HCT116 (cell line): ENCODE data around the gene HOXD3. TPM values are rescaled to one million over a fixed set of nuclear protein-coding genes. Genes with fewer than 3 reads are reported as not detected.

Experiments used
- ATAC-seq: fragments of 200-7000 bp; cut with Tn5 transposase; 2 replicates; pipeline ENCODE4 v1.9.1; 2020; ENCODE audit warnings: mild to moderate bottlenecking, moderate library complexity
- BruUV-seq: library from RNA; stranded (reverse); fragments of 400-500 nt; replicated peaks from 2 replicates; lab custom pipeline; 2021; lab: Mats Ljungman, UMichigan
- CTCF ChIA-PET: fragments of 300-600 bp; sonication (Branson Sonifier 250); formaldehyde crosslinking; loops from one replicate; lab custom pipeline; 2021; ENCODE audit warnings: antibody characterized with exemption; lab: Charles Lee
- POLR2A ChIA-PET: fragments of 300-600, 350-600 bp; sonication (Branson Sonifier 250); formaldehyde crosslinking; loops from one replicate; lab custom pipeline; 2021; ENCODE audit warnings: antibody characterized with exemption; lab: Charles Lee
- RAD21 ChIA-PET, 2 experiments: fragments of 300-600 bp; sonication (Branson Sonifier 250); formaldehyde crosslinking; loops; one replicate each; lab custom pipeline; 2023; ENCODE audit warnings: low total read pairs in 2 of 2; ENCODE audit not compliant: uncharacterized antibody in 2 of 2, unreplicated experiment in 2 of 2, low non-redundant PET in 1 of 2; lab: Charles Lee
- DNase-seq: peaks from one replicate; pipeline ENCODE4 v3.0.0-alpha.2; 2010; ENCODE audit warnings: low read depth, low spot score
- H2AFZ ChIP-seq: fragments of 200-600 bp; shearing (Covaris generic), sonication (generic); 2 replicates; pipeline ENCODE4 v1.6.1; 2017; ENCODE audit warnings: low read depth, mixed run types, mixed read lengths, antibody characterized with exemption, low read length; ENCODE audit not compliant: poor library complexity, severe bottlenecking
- H3K27ac ChIP-seq: 2 replicates; pipeline ENCODE4 v1.5.1; 2012; ENCODE audit warnings: low read depth, low read length
- H3K27me3 ChIP-seq: fragments of 200-600 bp; sonication (generic); 2 replicates; pipeline ENCODE4 v1.6.1; 2016; ENCODE audit warnings: mixed run types, low read length, mixed read lengths; ENCODE audit not compliant: insufficient read depth
- H3K36me3 ChIP-seq, 2 experiments: fragments of 200-500 bp in 1 of 2; fragments of 200-600 bp in 1 of 2; sonication (Bioruptor generic) in 1 of 2; sonication (generic) in 1 of 2; 2 replicates each; pipeline versions ENCODE4 v1.5.1 to v1.6.1; 2014 to 2016; ENCODE audit warnings: low read length in 2 of 2, inconsistent platforms in 1 of 2, mixed read lengths in 1 of 2, mixed run types in 1 of 2; ENCODE audit not compliant: insufficient read depth in 2 of 2, control insufficient read depth in 1 of 2
- H3K4me1 ChIP-seq, 2 experiments: fragments of 200-600 bp in 1 of 2; sonication (generic) in 1 of 2; 2 replicates each; pipeline versions ENCODE4 v1.5.1 to v1.6.1; 2012 to 2017; ENCODE audit warnings: low read length in 2 of 2, inconsistent platforms in 1 of 2, mild to moderate bottlenecking in 1 of 2, mixed read lengths in 1 of 2, mixed run types in 1 of 2, moderate library complexity in 1 of 2; ENCODE audit not compliant: insufficient read depth in 2 of 2, control insufficient read depth in 1 of 2
- H3K4me2 ChIP-seq: fragments of 200-600 bp; sonication (generic); 2 replicates; pipeline ENCODE4 v1.6.1; 2017; ENCODE audit warnings: mixed run types, low read length, mixed read lengths
- H3K4me3 ChIP-seq, 2 experiments: fragments of 200-600 bp in 1 of 2; sonication (generic) in 1 of 2; replicated peaks in 1 of 2; 2 replicates each; pipeline ENCODE4 v1.5.1; 2011 to 2016; ENCODE audit warnings: low read length in 2 of 2, control low read depth in 1 of 2, low read depth in 1 of 2, mild to moderate bottlenecking in 1 of 2, mixed read lengths in 1 of 2, mixed run types in 1 of 2
- H3K79me2 ChIP-seq: fragments of 200-600 bp; sonication (generic); 2 replicates; pipeline ENCODE4 v1.6.1; 2017; ENCODE audit warnings: mild to moderate bottlenecking, mixed run types, low read length, moderate library complexity, mixed read lengths; ENCODE audit not compliant: insufficient read depth
- H3K9ac ChIP-seq: fragments of 200-600 bp; sonication (generic); 2 replicates; pipeline ENCODE4 v1.6.1; 2016; ENCODE audit warnings: low read length, mixed read lengths
- H3K9me2 ChIP-seq: fragments of 200-600 bp; sonication (generic), shearing (Covaris generic); 2 replicates; pipeline ENCODE4 v1.6.1; 2017; ENCODE audit warnings: mixed run types, mild to moderate bottlenecking, moderate library complexity; ENCODE audit not compliant: insufficient read depth
- H3K9me3 ChIP-seq, 2 experiments: fragments of 200-500 bp in 1 of 2; fragments of 200-600 bp in 1 of 2; sonication (Bioruptor generic) in 1 of 2; sonication (generic) in 1 of 2; 2 replicates each; pipeline ENCODE4 v1.6.1; 2014 to 2017; ENCODE audit warnings: low read length in 2 of 2, mixed read lengths in 2 of 2, inconsistent platforms in 1 of 2, low read depth in 1 of 2, mild to moderate bottlenecking in 1 of 2, mixed run types in 1 of 2, moderate library complexity in 1 of 2; ENCODE audit not compliant: control insufficient read depth in 1 of 2, insufficient read depth in 1 of 2
- H4K20me1 ChIP-seq: fragments of 200-600 bp; sonication (generic), shearing (Covaris generic); 2 replicates; pipeline ENCODE4 v1.6.1; 2017; ENCODE audit warnings: mixed run types, mild to moderate bottlenecking, moderate library complexity; ENCODE audit not compliant: insufficient read depth
- CBX3 ChIP-seq: IDR thresholded peaks from 2 replicates; pipeline ENCODE4 v1.6.1; 2012; ENCODE audit warnings: low read depth
- CEBPB ChIP-seq: IDR thresholded peaks from 2 replicates; pipeline ENCODE4 v1.6.1; 2012; ENCODE audit warnings: low read depth
- EGR1 ChIP-seq: IDR thresholded peaks from 2 replicates; pipeline ENCODE4 v1.6.1; 2012; ENCODE audit warnings: low read depth
- ELF1 ChIP-seq: IDR thresholded peaks from 2 replicates; pipeline ENCODE4 v1.6.1; 2012; ENCODE audit warnings: low read depth, borderline replicate concordance
- EZH2 ChIP-seq: fragments of 200-600 bp; sonication (generic); IDR thresholded peaks from 2 replicates; pipeline ENCODE4 v1.6.1; 2017; ENCODE audit warnings: antibody characterized with exemption, mixed run types
- EZH2phosphoT487 ChIP-seq: fragments of 200-600 bp; IDR thresholded peaks from 2 replicates; pipeline ENCODE4 v1.6.1; 2018; ENCODE audit warnings: antibody characterized with exemption, borderline replicate concordance
- FOSL1 ChIP-seq: IDR thresholded peaks from 2 replicates; pipeline ENCODE4 v1.6.1; 2012; ENCODE audit warnings: low read depth
- POLR2A ChIP-seq: IDR thresholded peaks from 2 replicates; pipeline ENCODE4 v1.7.0; 2011; ENCODE audit warnings: borderline replicate concordance; ENCODE audit not compliant: insufficient read depth, insufficient read length; ENCODE audit errors: extremely low read depth
- POLR2AphosphoS5 ChIP-seq: IDR thresholded peaks from 2 replicates; pipeline ENCODE4 v1.6.1; 2011; ENCODE audit warnings: mild to moderate bottlenecking, low read depth, low read length, moderate library complexity
- SIN3A ChIP-seq: IDR thresholded peaks from 2 replicates; pipeline ENCODE4 v1.6.1; 2012; ENCODE audit warnings: low read depth
- SP1 ChIP-seq: IDR thresholded peaks from 2 replicates; pipeline ENCODE4 v1.6.1; 2012; ENCODE audit warnings: low read depth
- TCF7L2 ChIP-seq: IDR thresholded peaks from 2 replicates; pipeline ENCODE4 v1.7.0; 2011; ENCODE audit warnings: borderline replicate concordance, inconsistent platforms; ENCODE audit not compliant: insufficient read depth, insufficient read length; ENCODE audit errors: extremely low read depth
- YY1 ChIP-seq: IDR thresholded peaks from 2 replicates; pipeline ENCODE4 v1.6.1; 2011; ENCODE audit warnings: low read length, low read depth, moderate library complexity, mild to moderate bottlenecking; ENCODE audit not compliant: insufficient replicate concordance; ENCODE audit errors: extremely low read depth
- ZFX ChIP-seq: fragments of 450-650 bp; IDR thresholded peaks from 2 replicates; pipeline ENCODE4 v1.6.1; 2017
- ZNF274 ChIP-seq: fragments of 200-500 bp; sonication (Bioruptor generic); IDR thresholded peaks from 2 replicates; pipeline ENCODE4 v1.6.1; 2014; ENCODE audit warnings: mild to moderate bottlenecking, low read depth, low read length, inconsistent platforms
- intact Hi-C: fragments of 100-400 bp; cut with micrococcal nuclease; formaldehyde crosslinking; loops from 2 replicates; pipeline ENCODE4 v1.10.0; 2022
- total RNA-seq: library from RNA; stranded (reverse); gene quantifications from one replicate; pipeline ENCODE4 v1.2.1, GENCODE V29; 2021; ENCODE audit not compliant: unreplicated experiment
- TF ChIP-seq, protein P1 (sequence below): IDR thresholded peaks from 2 replicates; pipeline ENCODE4 v1.6.1; 2012
- TF ChIP-seq, protein P2 (sequence below): IDR thresholded peaks from 2 replicates; pipeline ENCODE4 v1.6.1; 2012; ENCODE audit warnings: low read depth
- TF ChIP-seq, protein P3 (sequence below): IDR thresholded peaks from 2 replicates; pipeline ENCODE4 v1.6.1; 2011; ENCODE audit warnings: mild to moderate bottlenecking, low read length, moderate library complexity; ENCODE audit not compliant: insufficient replicate concordance; ENCODE audit errors: extremely low read depth

HOXD3 gene
- total RNA-seq, 1 experiment from 2014 or later: 1.4 TPM

DNA sequence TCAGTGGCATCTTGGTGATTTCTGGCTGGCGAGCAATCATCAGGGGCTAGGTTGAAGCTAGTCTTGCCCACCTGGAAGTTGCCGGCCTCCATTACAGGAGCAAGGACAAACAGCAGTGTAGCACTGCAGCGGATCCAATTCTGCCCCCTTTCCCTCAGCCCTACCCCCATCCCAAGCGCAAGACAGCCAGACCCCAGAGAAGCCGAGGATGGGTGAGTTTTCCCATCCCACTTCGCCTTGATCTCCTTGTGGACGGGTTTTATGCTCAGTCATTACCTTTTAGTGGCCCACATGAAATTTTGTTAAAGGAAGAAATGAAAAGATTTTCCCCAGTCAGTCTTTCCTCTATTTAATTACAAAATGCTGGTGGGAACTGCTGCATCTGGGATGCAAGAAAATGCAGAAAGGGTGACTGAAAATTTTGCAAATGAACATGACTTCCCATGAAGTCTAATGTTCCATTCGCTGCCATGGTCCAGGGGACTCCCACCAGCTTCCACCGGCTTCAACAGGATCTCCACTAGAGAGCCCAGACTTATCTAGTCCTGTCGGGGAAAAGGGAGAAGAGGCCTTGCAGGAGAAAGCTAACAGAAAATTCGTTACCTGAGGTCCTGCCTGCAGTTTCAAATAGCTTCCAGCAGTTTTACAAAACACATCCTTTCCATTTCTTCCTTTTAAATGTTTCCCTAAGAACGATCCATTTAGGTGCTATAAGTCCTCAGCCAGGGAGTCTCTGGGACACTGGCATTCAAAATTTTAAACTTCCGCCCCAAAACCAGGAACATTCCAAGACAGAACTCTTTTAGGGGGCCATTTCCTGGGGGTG lies 36.5 kb upstream of the HOXD3 start (continued):
- TF ChIP-seq TCF7L2 (no peak), POLR2AphosphoS5 (no peak), ZNF274 (no peak), SIN3A (no peak), EZH2 (no peak), ELF1 (no peak)

DNA sequence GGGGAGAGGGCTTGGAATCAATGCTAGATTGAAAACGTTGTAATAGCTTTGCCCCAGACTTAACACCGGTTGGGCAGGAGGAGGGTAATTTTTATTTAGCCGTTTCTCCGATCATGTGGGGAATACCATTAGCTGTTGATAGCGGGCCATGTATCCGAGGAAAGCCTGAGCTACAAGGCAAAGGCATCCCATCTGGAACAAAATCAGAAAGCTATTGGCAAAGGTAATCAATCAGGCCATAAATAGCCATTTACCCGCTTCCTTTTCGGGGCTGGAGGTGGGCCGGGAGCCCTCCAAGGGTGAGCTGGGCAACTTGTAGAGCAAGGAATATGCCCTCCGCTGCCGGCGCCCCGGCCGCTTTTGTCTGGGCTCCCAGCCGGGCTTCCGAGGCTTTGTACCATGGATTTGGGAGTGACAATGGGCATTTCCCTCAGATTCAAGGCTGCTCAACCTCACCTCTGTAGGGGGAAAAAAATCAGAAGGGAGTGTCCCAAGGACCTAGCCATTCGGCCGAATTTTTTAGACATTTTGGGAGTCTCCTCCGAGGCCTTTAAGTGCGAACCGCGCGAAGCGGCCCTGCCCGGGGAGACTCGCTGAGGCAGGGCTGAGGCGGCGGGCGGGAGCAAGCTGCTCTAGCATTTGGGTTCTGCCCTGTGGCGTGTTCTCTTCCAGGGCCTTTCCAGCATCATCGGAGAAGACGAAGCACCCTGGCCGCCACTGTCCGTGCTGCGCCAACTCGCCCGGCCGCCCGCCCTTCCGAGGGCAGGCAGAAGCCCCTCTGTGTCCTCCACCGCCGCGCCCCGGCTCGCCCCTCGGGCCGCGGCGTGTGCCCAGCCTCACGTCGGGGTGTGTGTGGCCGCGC lies 35.7 kb upstream of the HOXD3 start:
- H3K4me2 ChIP-seq: no peak overlapping the region
- BruUV-seq: no TSS peak
- no peak overlapping the region for H3K27ac ChIP-seq
- ChIA-PET CTCF (interaction anchor here (1.0 to 2.1 kb wide), 4 partner anchors 11 to 1027 kb away, joined by 3 to 11 read pairs (median 4); no protein-coding TSS in a partner anchor), RAD21 (no interaction called here), POLR2A (interaction anchor here (0.7 kb wide), 1 partner anchor 24 kb away, joined by 3 read pairs; no protein-coding TSS in a partner anchor)
- no peaks in the 10 kb centered on the region for H3K79me2 ChIP-seq
- TF ChIP-seq SIN3A: no peak
- TF ChIP-seq SP1: no peak
- no peak for TF ChIP-seq ZFX
- TF ChIP-seq ZNF274: no peak
- no peak for TF ChIP-seq CBX3
- TF ChIP-seq, protein P1, sequence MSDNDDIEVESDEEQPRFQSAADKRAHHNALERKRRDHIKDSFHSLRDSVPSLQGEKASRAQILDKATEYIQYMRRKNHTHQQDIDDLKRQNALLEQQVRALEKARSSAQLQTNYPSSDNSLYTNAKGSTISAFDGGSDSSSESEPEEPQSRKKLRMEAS: no peak
- TF ChIP-seq, protein P2, sequence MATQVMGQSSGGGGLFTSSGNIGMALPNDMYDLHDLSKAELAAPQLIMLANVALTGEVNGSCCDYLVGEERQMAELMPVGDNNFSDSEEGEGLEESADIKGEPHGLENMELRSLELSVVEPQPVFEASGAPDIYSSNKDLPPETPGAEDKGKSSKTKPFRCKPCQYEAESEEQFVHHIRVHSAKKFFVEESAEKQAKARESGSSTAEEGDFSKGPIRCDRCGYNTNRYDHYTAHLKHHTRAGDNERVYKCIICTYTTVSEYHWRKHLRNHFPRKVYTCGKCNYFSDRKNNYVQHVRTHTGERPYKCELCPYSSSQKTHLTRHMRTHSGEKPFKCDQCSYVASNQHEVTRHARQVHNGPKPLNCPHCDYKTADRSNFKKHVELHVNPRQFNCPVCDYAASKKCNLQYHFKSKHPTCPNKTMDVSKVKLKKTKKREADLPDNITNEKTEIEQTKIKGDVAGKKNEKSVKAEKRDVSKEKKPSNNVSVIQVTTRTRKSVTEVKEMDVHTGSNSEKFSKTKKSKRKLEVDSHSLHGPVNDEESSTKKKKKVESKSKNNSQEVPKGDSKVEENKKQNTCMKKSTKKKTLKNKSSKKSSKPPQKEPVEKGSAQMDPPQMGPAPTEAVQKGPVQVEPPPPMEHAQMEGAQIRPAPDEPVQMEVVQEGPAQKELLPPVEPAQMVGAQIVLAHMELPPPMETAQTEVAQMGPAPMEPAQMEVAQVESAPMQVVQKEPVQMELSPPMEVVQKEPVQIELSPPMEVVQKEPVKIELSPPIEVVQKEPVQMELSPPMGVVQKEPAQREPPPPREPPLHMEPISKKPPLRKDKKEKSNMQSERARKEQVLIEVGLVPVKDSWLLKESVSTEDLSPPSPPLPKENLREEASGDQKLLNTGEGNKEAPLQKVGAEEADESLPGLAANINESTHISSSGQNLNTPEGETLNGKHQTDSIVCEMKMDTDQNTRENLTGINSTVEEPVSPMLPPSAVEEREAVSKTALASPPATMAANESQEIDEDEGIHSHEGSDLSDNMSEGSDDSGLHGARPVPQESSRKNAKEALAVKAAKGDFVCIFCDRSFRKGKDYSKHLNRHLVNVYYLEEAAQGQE: no peak
- no peak for TF ChIP-seq FOSL1
- no peak for TF ChIP-seq EZH2
- TF ChIP-seq POLR2A: no peak
- TF ChIP-seq, protein P3, sequence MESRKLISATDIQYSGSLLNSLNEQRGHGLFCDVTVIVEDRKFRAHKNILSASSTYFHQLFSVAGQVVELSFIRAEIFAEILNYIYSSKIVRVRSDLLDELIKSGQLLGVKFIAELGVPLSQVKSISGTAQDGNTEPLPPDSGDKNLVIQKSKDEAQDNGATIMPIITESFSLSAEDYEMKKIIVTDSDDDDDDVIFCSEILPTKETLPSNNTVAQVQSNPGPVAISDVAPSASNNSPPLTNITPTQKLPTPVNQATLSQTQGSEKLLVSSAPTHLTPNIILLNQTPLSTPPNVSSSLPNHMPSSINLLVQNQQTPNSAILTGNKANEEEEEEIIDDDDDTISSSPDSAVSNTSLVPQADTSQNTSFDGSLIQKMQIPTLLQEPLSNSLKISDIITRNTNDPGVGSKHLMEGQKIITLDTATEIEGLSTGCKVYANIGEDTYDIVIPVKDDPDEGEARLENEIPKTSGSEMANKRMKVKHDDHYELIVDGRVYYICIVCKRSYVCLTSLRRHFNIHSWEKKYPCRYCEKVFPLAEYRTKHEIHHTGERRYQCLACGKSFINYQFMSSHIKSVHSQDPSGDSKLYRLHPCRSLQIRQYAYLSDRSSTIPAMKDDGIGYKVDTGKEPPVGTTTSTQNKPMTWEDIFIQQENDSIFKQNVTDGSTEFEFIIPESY: no peak
- no peak for TF ChIP-seq EZH2phosphoT487
- TF ChIP-seq CEBPB: no peak
- no peak for TF ChIP-seq EGR1
- no peak for TF ChIP-seq YY1
- DNase-seq: no peak
- H3K9me2 ChIP-seq: no peaks in the 10 kb centered on the region
- no peak overlapping the region for H3K4me3 ChIP-seq
- no peak for ATAC-seq
- no peaks in the 10 kb centered on the region for H3K36me3 ChIP-seq
- H4K20me1 ChIP-seq: no peaks in the 10 kb centered on the region
- H3K4me1 ChIP-seq: peaks cover 0 to 5% of the 10 kb centered on the region in 2 experiments; a peak in 1 of 4 replicates
- no peaks in the 10 kb centered on the region for H3K27me3 ChIP-seq
- no peak overlapping the region for H3K9ac ChIP-seq
- intact Hi-C loops: no loop called here
- no peaks in the 10 kb centered on the region for H3K9me3 ChIP-seq
- no peak overlapping the region for H2AFZ ChIP-seq
